GM19240 (cell line): Measurements from ENCODE around the gene PSMD12.
"Not testable (repeated sequence)": the region's sequence is repeated elsewhere in the genome, so short reads cannot be mapped to it uniquely, and the experiment has no call there.

Source experiments
- DNase-seq: peaks from one replicate; pipeline ENCODE4 v3.0.0; 2011; ENCODE audit warnings: low spot score; ENCODE audit not compliant: insufficient read length

Gene PSMD12

DNA sequence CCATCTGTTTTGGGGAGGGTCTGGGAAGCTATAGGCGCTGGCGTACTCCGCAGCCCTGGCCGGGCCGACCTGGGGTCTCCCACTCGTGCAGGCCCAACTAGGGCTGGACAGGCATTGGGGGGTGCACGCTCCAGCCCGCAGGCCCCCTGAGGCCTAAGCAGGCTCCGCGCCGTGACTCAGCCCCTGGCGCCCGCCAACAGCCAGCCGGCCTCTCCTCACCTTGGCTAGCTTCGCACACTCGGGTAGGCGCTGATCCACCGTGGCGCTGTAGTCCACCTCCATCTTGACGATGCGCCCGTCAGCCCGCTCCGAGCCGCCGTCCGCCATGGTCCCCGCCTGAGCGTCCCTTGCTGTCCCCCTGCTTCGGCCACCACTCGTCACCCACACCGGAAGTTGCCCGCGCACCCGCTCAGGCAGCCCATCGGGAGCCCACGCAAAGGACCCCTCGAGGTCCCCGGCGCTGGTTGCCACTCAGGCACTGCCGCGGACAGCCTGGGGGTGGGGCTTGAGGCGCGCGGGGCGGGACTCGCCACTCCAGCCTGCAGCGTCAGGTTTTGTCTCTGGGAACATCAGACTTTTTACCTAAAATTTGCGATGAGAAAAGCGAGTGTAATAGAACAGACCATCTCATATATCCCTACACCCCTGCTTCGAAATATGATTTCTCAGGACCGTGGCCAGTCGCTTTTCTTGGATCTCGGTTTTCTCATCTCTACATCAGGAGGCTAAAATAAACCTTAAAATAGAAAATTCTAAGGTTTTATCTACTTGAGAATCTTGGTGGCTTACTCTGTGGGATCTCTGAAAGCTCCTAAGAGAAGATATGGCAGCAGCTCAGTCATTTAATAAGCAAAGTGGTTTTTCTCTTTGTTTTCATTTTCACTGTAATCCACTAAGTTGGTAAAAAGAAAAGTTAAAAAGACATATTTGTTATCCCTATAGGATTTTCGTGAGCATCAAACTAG is at the start of gene PSMD12:
PSMD12 (minus strand) TSS at position 385 of the 965 bp plus-strand sequence; CDS start at position 327, 58 bp downstream.
- peak; percentile 74 for DNase-seq

DNA sequence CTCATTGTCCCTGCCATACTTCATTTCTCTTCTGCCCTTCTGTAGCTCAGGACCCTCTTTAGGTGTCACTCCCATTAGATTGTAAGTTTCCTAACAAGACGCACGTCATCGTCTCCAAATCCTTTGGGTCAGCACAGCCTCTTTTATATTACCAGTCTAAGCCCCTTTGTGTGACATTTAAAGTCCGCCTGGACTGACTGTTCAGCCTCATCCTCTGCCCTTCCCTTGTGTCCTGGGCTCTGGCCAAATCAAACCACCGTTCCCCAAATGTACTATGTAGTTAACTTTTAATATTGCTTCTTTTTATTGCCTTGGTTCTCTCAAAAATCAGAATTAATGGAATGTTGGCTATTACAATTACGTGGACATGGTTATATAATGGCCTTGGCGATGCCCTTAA is 48.9 kb upstream of the PSMD12 start:
- DNase-seq, result no peak

- DNase-seq, result no peak
Observed at GRCh38 chr17:67414559-67414958, 48.2 kb upstream of the PSMD12 start.

- no peak for DNase-seq
Observed at GRCh38 chr17:67414130-67414529, 47.8 kb upstream of the PSMD12 start.

GRCh38 chr17:67413388-67413787 is 47.0 kb upstream of the PSMD12 start:
- DNase-seq, result no peak

DNA sequence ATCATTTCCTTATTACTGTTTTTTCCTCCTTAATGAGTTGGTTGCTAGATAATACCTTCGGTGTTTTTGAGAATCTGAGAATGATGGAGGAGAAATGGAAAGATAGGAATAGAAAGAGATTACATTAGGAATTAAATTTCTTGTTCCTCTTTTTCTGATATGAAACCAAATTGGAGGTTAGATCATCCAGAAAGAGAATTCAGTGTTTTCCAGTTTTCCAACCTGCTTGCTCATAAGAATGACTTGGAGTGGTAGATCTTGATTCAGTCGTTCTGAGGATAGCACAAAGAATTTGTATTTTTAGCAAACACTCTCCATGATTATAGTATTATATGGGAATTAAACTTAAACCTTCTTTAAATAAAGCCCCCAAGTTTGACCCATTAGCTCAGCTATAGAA is 46.6 kb upstream of the PSMD12 start:
- DNase-seq, result no peak

GRCh38 chr17:67412032-67412431 is 45.7 kb upstream of the PSMD12 start:
- no peak for DNase-seq

GRCh38 chr17:67411397-67411796 is 45.0 kb upstream of the PSMD12 start:
- no peak for DNase-seq

DNA sequence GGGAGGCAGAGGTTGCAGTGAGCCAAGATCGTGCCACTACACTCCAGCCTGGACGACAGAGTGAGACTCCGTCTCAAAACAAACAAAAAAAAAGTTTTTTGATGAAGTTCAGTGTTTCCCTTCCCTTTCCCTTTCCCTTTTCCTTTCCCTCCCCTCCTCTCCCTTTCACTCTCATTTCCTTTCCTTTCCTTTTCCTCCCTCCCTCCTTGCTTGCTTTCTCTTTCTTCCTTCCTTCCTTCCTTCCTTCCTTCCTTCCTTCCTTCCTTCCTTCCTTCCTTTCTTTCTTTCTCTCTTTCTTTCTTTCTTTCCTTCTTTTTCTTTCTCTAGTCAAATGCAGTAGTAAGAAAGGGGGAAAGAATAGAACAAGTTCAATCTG is 42.1 kb upstream of the PSMD12 start:
- DNase-seq, result not testable (repeated sequence)

GRCh38 chr17:67403483-67403882 is 37.1 kb upstream of the PSMD12 start:
- no peak for DNase-seq

DNA sequence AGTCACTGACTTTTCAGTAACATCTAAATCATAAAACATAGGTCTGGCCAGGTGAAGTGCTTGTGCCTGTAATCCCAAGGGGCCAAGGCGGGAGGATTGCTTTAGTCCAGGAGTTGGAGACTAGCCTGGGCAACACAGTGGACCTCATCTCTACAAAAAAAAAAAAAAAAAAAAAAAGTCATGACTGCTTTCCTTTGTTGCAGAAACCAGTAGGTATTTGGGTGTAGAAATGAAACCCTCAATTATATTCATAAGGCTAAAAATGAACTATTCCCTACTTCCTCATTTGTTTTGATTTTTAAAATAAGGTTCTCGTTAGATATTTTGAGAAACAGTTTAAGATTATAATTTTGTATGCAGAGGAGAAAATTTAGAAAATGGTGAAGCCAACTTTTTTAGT is 36.7 kb upstream of the PSMD12 start:
- DNase-seq, result no peak

DNA sequence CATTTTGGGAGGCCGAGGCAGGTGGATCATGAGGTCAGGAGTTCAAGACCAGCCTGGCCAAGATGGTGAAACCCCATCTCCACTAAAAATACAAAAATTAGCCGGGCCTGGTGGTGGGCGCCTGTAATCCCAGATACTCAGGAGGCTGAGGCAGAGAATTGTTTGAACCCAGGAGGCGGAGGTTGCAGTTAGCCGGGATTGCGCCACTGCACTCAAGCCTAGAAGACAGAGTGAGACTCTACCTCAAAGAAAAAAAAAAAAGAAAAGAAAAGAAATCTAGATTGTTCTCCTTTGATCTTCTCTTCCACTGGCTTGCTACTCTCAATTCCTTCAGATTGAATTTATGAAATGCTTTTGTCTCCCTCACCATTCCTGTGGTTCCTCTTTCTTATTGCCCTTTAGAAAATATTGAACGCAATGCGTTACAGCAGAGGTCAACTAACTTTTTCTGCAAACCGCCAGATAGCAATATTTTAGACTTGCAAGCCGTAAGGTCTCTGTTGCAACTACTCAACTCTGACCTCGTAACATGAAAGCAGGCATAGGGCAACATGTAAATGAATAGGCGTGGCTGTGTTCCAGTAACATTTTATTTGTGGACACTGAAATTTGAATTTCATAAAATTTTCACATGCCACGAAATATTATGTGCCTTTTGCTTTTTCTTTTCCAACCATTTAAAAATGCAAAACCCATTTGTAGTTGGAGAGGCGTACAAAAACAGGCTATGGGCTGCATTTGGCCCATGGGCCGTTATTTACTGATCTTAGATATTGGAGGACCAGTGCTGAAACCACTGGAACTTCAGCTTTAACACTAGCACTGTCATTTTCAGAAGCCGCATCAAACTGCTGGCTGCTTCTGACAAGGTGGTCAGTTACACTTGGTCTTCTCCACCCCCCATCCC is 35.5 kb upstream of the PSMD12 start:
- no peak for DNase-seq

DNA sequence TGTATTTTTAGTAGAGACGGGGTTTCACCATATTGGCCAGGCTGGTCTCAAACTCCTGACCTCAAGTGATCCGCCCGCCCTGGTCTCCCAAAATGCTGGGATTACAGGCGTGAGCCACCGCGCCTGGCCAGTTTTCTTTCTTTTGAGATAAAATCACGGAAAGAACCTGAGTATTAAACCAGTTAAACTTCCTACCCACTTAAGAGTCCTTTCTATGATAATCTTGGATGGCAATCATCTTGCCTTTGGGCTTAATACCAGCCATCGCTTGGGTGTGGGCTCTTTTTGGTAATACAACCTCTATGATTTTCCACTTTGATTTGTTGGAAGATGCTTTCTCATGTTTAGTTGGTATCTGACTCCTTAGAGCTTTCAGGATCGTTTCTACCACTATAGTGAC is 34.7 kb upstream of the PSMD12 start:
- DNase-seq, result no peak

DNA sequence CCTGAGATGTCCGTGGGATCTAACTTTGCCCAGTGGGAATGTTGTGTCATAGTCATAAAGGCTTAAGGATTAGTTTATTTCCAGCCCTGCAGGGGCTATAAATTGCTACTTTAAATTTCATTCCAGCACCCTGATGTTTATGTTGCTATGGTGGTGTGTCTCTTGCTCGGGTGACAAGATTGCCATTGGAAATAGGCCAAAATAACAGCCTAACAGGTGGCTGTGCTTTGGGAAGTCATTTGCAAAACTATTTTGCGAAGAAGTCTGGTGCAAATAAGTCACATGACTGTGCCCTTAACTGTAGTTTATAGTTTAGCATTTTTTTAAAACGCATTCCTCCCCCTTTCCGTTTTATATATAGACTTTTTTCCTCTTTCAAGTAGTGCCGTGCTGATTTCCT is 33.8 kb upstream of the PSMD12 start:
- DNase-seq, result no peak

GRCh38 chr17:67399676-67400075 is 33.3 kb upstream of the PSMD12 start:
- DNase-seq, result no peak

DNA sequence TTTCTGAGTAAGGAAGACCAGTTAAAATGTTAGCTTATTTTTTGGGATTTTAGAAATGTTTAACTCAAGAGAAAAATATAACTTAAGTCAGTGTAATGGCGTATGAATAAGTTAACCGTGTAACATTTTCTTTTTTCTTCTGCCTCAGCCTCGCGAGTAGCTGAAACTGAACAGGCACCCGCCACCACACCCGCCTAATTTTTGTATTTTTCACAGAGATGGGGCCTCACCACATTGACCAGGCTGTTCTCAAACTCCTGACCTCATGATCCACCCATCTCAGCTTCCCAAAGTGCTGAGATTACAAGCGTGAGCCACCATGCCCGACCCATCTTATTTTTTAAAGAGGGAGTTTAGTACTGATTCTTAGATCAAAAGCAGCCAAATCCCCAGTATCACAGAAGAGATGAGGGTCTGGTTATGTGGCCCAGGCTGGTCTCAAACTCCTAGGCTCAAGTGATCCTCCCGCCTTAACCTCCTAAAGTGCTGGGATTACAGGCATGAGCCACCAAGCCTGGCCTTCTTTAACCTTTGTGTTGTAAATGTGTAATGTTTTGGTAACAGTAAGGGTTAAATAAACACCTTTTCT is 27.5 kb upstream of the PSMD12 start:
- no peak for DNase-seq

- no peak for DNase-seq
Observed at GRCh38 chr17:67392111-67392510, 25.7 kb upstream of the PSMD12 start.

- DNase-seq, result peak; percentile 52
Observed at GRCh38 chr17:67390646-67391361, 24.4 kb upstream of the PSMD12 start.

DNA sequence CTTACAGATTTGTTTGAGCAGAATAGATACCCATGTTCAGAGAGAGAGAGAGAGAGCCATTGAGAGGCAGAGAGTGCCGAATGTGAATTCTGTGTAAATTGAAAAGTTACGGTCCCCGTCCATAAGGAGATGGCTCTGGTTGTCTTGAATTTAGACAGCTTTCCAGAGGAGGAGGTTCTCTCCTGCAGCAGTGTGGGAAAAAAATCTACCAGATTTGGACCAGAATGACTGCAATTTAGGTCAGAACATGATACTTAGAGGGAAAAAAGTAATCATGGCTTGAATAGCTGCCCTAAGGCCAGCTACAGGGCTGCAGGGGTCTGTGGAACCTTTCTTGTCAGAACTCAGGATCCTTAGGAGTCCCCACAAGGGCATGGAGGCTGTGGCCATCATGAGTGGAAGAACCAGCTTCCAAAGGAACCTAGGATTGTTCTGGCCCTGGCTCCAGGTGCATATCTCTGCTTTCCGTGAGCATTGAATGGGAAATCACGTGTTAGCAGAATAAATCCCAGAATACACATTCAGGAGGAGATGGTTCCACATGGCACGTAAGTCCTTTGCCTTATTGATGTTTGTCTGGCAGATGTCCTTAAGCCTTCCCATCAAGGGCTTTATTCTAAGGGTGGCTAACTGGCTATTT is 23.7 kb upstream of the PSMD12 start:
- DNase-seq, result no peak

DNA sequence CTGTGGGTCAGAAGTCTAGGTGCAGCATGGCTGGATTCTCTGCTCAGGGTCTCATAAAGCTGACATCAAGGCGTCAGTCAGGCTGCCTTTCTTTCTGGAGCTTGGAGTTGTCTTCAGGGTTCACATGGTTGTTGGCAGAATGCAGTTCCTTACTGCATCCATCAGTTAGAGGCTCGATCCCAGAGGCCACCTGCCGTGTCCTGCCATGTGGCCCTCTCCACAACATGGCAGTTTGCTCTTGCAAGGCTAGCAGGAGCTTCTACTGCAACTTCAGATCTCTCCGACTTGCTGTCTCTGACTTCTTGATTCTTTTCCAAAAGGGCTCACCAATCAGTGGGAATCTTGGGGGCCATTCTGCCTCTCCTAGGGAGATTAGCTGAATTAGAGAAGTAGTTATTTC is 22.6 kb upstream of the PSMD12 start:
- no peak for DNase-seq

DNA sequence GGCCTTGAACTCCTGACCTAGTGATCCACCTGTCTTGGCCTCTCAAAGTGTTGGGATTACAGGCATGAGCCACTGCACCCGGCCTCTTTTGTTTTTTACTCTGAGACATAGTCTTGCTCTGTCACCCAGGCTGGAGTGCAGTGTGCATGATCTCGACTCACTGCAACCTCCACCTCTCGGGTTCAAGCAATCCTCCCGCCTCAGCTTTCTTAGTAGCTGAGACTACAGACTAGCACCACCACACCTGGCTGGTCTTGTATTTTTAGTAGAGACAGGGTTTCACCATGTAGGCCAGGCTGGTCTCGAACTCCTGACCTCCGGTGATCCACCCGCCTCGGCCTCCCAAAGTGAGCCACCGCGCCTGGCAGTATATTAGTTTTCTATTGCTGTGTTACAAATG is 22.2 kb upstream of the PSMD12 start:
- not testable (repeated sequence) for DNase-seq
